ENCODE measurements around the gene PAQR5.

- TF ChIP-seq MAX (IDR thresholded peaks at IDR 0.05): no peak
- no peak for TF ChIP-seq REST (IDR thresholded peaks at IDR 0.05; ENCODE audit: low read depth)
- no peak for TF ChIP-seq RAD21 (IDR thresholded peaks at IDR 0.05; ENCODE audit: low read depth)
These were observed 42.6 kb downstream of the PAQR5 start for GRCh38 chr15:69341356-69341755.
